HEK293 (cell line): Measurements from ENCODE around the gene MAST2.

Experiments
- CTCF ChIA-PET: fragments of 350-600 bp; formaldehyde crosslinking; extraction: SDS; loops from one replicate; lab custom pipeline; 2021; ENCODE audit warnings: antibody characterized with exemption; lab: Yijun Ruan, JAX
- POLR2A ChIA-PET: fragments of 300-600 bp; formaldehyde crosslinking; extraction: SDS; loops from one replicate; lab custom pipeline; 2020; ENCODE audit warnings: antibody characterized with exemption, inconsistent platforms; lab: Yijun Ruan, JAX
- H3K27ac ChIP-seq: fragments of 200-500 bp; sonication (Bioruptor generic); 2 replicates; pipeline ENCODE4 v1.5.1; 2014; ENCODE audit warnings: low read depth, low read length, control low read depth, inconsistent platforms; ENCODE audit errors: extremely low read depth
- H3K36me3 ChIP-seq, 2 experiments: fragments of 200-500 bp in 1 of 2; sonication (Bioruptor generic) in 1 of 2; 1 replicate in 1 of 2; 2 replicates in 1 of 2; pipeline ENCODE4 v1.5.1; 2014 to 2017; ENCODE audit warnings: inconsistent platforms in 2 of 2, low read length in 2 of 2; ENCODE audit not compliant: control insufficient read depth in 2 of 2, insufficient read depth in 1 of 2
- H3K4me1 ChIP-seq: fragments of 200-500 bp; sonication (Bioruptor generic); 2 replicates; pipeline ENCODE4 v1.5.1; 2014; ENCODE audit warnings: mild to moderate bottlenecking, low read length, inconsistent platforms; ENCODE audit not compliant: control insufficient read depth, insufficient read depth
- H3K4me3 ChIP-seq: 2 replicates; pipeline ENCODE4 v1.5.1; 2011; ENCODE audit warnings: low read depth, mild to moderate bottlenecking, control low read depth, low read length, moderate library complexity
- H3K9me3 ChIP-seq: fragments of 200-500 bp; sonication (Bioruptor generic); 2 replicates; pipeline ENCODE4 v1.5.1; 2014; ENCODE audit warnings: low read depth, low read length, inconsistent platforms; ENCODE audit not compliant: control insufficient read depth, insufficient read depth
- KLF10 ChIP-seq: fragments of 450-650 bp; IDR thresholded peaks from 2 replicates; pipeline ENCODE4 v1.5.1; 2018; ENCODE audit warnings: missing biosample characterization, mild to moderate bottlenecking, missing genetic modification characterization
- MEIS1 ChIP-seq: sonication (generic); formaldehyde crosslinking; IDR thresholded peaks from 2 replicates; pipeline ENCODE4 v1.8.1; 2022; ENCODE audit warnings: missing genetic modification reagents, mild to moderate bottlenecking, borderline replicate concordance
- REPIN1 ChIP-seq: fragments of 450-650 bp; formaldehyde crosslinking; IDR thresholded peaks from 2 replicates; pipeline ENCODE4 v1.5.1; 2017; ENCODE audit warnings: missing biosample characterization, missing genetic modification characterization, low read depth
- ZNF16 ChIP-seq: fragments of 450-650 bp; formaldehyde crosslinking; IDR thresholded peaks from 2 replicates; pipeline ENCODE4 v1.5.1; 2016; ENCODE audit warnings: low read depth, missing biosample characterization, missing genetic modification characterization
- ZNF19 ChIP-seq: fragments of 450-650 bp; formaldehyde crosslinking; IDR thresholded peaks from 2 replicates; pipeline ENCODE4; 2016; ENCODE audit warnings: missing biosample characterization, missing genetic modification characterization, low read depth
- ZNF324 ChIP-seq: fragments of 450-650 bp; formaldehyde crosslinking; IDR thresholded peaks from 2 replicates; pipeline ENCODE4 v1.5.1; 2016; ENCODE audit warnings: missing biosample characterization, missing genetic modification characterization
- ZNF350 ChIP-seq: fragments of 450-650 bp; formaldehyde crosslinking; IDR thresholded peaks from 2 replicates; pipeline ENCODE4 v1.5.0; 2017; ENCODE audit warnings: missing biosample characterization, mild to moderate bottlenecking, missing genetic modification characterization
- ZNF394 ChIP-seq: fragments of 450-650 bp; formaldehyde crosslinking; IDR thresholded peaks from 2 replicates; pipeline ENCODE4 v1.5.1; 2016; ENCODE audit warnings: missing biosample characterization, missing genetic modification characterization, mild to moderate bottlenecking, moderate library complexity, borderline replicate concordance
- ZNF426 ChIP-seq: fragments of 450-650 bp; formaldehyde crosslinking; IDR thresholded peaks from 2 replicates; pipeline ENCODE4 v1.5.1; 2017; ENCODE audit warnings: missing biosample characterization, missing genetic modification characterization, mild to moderate bottlenecking, inconsistent platforms, moderate library complexity
- ZNF433 ChIP-seq: fragments of 450-650 bp; formaldehyde crosslinking; IDR thresholded peaks from 2 replicates; pipeline ENCODE4 v1.5.1; 2016; ENCODE audit warnings: missing biosample characterization, missing genetic modification characterization, low read depth
- ZNF510 ChIP-seq: fragments of 450-650 bp; formaldehyde crosslinking; IDR thresholded peaks from 2 replicates; pipeline ENCODE4 v1.5.1; 2018; ENCODE audit warnings: mild to moderate bottlenecking, missing genetic modification characterization, missing biosample characterization; ENCODE audit not compliant: insufficient replicate concordance
- ZNF585B ChIP-seq: fragments of 450-650 bp; formaldehyde crosslinking; IDR thresholded peaks from 2 replicates; pipeline ENCODE4 v1.5.1; 2016; ENCODE audit warnings: missing biosample characterization, missing genetic modification characterization
- ZNF629 ChIP-seq: fragments of 450-650 bp; formaldehyde crosslinking; IDR thresholded peaks from 2 replicates; pipeline ENCODE4 v1.5.1; 2017; ENCODE audit warnings: missing biosample characterization, missing genetic modification characterization
- ZNF837 ChIP-seq: fragments of 450-650 bp; formaldehyde crosslinking; IDR thresholded peaks from 2 replicates; pipeline ENCODE4 v1.5.1; 2016; ENCODE audit warnings: missing biosample characterization, missing genetic modification characterization
- ZSCAN23 ChIP-seq: fragments of 450-650 bp; formaldehyde crosslinking; IDR thresholded peaks from 2 replicates; pipeline ENCODE4 v1.5.1; 2016; ENCODE audit warnings: missing biosample characterization, missing genetic modification characterization
- ZSCAN30 ChIP-seq: fragments of 450-650 bp; IDR thresholded peaks from 2 replicates; pipeline ENCODE4 v1.5.1; 2018; ENCODE audit warnings: missing biosample characterization, mild to moderate bottlenecking, missing genetic modification characterization, moderate library complexity
- TF ChIP-seq, protein P1 (sequence below): fragments of 450-650 bp; formaldehyde crosslinking; IDR thresholded peaks from 2 replicates; pipeline ENCODE4 v1.5.1; 2017; ENCODE audit warnings: missing biosample characterization, missing genetic modification characterization
- TF ChIP-seq, protein P2 (sequence below): fragments of 450-650 bp; formaldehyde crosslinking; IDR thresholded peaks from 2 replicates; pipeline ENCODE4 v1.5.1; 2017; ENCODE audit warnings: missing biosample characterization, missing genetic modification characterization
- TF ChIP-seq, protein P3 (sequence below): fragments of 450-650 bp; formaldehyde crosslinking; IDR thresholded peaks from 2 replicates; pipeline ENCODE4 v1.5.1; 2017; ENCODE audit warnings: missing biosample characterization, missing genetic modification characterization

Gene MAST2

DNA sequence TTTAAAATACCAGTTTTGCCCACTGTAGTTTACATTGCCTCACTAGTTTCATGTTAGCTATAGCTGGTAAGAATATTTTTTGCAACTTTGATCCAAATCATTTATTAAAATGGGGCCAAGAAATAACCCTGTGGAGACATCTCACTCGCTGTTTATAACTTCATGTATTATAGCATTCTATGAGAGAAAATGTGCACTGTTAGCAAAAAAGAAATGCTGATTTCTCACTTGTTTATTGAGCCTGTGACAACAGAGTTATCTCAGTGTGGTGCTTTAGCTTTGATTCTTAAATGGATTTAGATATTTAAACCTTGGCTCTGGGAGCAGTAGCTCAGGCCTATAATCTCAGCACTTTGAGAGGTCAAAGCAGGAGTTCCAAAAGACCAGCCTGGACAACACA is 201.1 kb downstream of the MAST2 start:
- peaks cover 0 to 51% of the 10 kb centered on the region in 2 experiments; a peak in 2 of 3 replicates for H3K36me3 ChIP-seq
- CTCF ChIA-PET, result no interaction called here

DNA sequence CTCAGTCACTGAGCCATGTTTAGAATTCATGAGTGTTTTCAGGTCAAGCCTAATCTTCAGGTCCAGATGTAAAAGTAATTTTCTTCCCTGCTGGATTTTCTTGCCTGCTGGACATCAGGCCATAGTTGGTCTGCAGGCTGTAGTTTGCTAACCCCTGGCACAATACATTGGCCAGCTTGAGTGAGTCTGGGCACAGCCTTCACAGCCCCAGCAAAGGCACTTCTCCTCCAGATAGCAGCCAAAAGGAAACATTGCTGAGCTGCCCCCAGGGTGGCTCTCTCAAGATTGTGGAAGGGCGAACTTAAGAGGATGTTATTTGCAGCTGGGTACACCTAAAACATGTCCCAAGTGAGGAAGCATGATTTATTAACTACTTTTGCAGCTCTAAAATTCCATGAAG is 202.2 kb downstream of the MAST2 start:
- ChIA-PET POLR2A (no interaction called here), CTCF (interaction anchor here (0.6 kb wide), 1 partner anchor 436 kb away, joined by 4 read pairs; no protein-coding TSS in a partner anchor)
- no peaks in the 10 kb centered on the region for H3K9me3 ChIP-seq
- no peak for TF ChIP-seq ZNF350
- no peak for TF ChIP-seq ZNF510 (tag by site-specific recombination)
- no peak for TF ChIP-seq ZSCAN23 (tag by site-specific recombination)
- TF ChIP-seq REPIN1 (tag by site-specific recombination), result no peak
- TF ChIP-seq ZNF394 (tag by site-specific recombination), result no peak
- TF ChIP-seq ZSCAN30 (tag by site-specific recombination), result no peak
- no peak overlapping the region for H3K27ac ChIP-seq
- peaks cover 0 to 56% of the 10 kb centered on the region in 2 experiments; a peak in 2 of 3 replicates for H3K36me3 ChIP-seq
- no peak overlapping the region for H3K4me3 ChIP-seq
- no peaks in the 10 kb centered on the region for H3K4me1 ChIP-seq

More for the DNA sequence above, 201.1 kb downstream of the MAST2 start:
- POLR2A ChIA-PET, result no interaction called here
- Histone ChIP-seq H3K4me1 (no peaks in the 10 kb centered on the region), H3K9me3 (no peaks in the 10 kb centered on the region), H3K4me3 (no peak overlapping the region), H3K27ac (no peak overlapping the region)
- no peak for TF ChIP-seq ZNF629 (tag by site-specific recombination)
- TF ChIP-seq ZNF324 (tag by site-specific recombination), result no peak

DNA sequence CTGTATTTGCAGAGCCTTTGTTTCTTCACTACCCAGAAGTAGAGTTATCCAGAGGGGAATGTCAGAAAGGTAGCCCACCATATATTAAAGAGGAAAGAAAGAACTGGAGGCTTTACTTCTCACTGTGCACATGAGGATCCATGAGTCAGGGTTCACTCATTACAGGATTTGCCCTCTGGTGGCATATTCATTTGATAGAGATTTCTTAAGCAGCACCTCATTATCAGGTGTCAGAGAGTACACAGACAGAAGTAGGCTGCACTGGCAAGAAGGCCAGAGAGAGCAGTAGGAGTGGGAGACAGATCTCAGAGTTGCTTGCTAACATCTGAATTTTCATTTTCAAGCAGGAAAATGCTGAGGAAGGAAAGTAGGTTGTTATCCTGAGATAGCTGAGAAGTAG is 205.2 kb downstream of the MAST2 start:
- H3K4me1 ChIP-seq, result no peaks in the 10 kb centered on the region
- TF ChIP-seq, protein P1, sequence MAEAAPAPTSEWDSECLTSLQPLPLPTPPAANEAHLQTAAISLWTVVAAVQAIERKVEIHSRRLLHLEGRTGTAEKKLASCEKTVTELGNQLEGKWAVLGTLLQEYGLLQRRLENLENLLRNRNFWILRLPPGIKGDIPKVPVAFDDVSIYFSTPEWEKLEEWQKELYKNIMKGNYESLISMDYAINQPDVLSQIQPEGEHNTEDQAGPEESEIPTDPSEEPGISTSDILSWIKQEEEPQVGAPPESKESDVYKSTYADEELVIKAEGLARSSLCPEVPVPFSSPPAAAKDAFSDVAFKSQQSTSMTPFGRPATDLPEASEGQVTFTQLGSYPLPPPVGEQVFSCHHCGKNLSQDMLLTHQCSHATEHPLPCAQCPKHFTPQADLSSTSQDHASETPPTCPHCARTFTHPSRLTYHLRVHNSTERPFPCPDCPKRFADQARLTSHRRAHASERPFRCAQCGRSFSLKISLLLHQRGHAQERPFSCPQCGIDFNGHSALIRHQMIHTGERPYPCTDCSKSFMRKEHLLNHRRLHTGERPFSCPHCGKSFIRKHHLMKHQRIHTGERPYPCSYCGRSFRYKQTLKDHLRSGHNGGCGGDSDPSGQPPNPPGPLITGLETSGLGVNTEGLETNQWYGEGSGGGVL (tag by site-specific recombination), result no peak
- no peak for TF ChIP-seq ZNF585B (tag by site-specific recombination)
- TF ChIP-seq, protein P2, sequence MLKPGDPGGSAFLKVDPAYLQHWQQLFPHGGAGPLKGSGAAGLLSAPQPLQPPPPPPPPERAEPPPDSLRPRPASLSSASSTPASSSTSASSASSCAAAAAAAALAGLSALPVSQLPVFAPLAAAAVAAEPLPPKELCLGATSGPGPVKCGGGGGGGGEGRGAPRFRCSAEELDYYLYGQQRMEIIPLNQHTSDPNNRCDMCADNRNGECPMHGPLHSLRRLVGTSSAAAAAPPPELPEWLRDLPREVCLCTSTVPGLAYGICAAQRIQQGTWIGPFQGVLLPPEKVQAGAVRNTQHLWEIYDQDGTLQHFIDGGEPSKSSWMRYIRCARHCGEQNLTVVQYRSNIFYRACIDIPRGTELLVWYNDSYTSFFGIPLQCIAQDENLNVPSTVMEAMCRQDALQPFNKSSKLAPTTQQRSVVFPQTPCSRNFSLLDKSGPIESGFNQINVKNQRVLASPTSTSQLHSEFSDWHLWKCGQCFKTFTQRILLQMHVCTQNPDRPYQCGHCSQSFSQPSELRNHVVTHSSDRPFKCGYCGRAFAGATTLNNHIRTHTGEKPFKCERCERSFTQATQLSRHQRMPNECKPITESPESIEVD (tag by site-specific recombination), result no peak
- no peak for TF ChIP-seq ZNF433 (tag by site-specific recombination)
- TF ChIP-seq KLF10 (tag by site-specific recombination), result no peak
- TF ChIP-seq, protein P3, sequence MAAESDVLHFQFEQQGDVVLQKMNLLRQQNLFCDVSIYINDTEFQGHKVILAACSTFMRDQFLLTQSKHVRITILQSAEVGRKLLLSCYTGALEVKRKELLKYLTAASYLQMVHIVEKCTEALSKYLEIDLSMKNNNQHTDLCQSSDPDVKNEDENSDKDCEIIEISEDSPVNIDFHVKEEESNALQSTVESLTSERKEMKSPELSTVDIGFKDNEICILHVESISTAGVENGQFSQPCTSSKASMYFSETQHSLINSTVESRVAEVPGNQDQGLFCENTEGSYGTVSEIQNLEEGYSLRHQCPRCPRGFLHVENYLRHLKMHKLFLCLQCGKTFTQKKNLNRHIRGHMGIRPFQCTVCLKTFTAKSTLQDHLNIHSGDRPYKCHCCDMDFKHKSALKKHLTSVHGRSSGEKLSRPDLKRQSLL, result no peak
- no peak for TF ChIP-seq ZNF16
- no peak for TF ChIP-seq ZNF19 (tag by site-specific recombination)
- no peak for TF ChIP-seq ZNF426 (tag by site-specific recombination)
- no peak for TF ChIP-seq ZNF837 (tag by site-specific recombination)
- no peak for TF ChIP-seq MEIS1 (CRISPR knock-in tag)
- POLR2A ChIA-PET, result no interaction called here
- H3K4me3 ChIP-seq, result no peak overlapping the region
- no peak overlapping the region for H3K27ac ChIP-seq
- CTCF ChIA-PET, result interaction anchor here (0.6 kb wide), 1 partner anchor 567 kb away, joined by 4 read pairs; no protein-coding TSS in a partner anchor
- no peaks in the 10 kb centered on the region for H3K9me3 ChIP-seq
- peaks cover 3 to 81% of the 10 kb centered on the region in 2 experiments; a peak in 2 of 3 replicates for H3K36me3 ChIP-seq
